GM19324 (cell line): ENCODE results near the gene CTDSPL.
"Not testable (repeated sequence)": the region's sequence is repeated elsewhere in the genome, so short reads cannot be mapped to it uniquely, and the experiment has no call there.

Experiments used
- ATAC-seq: cut with Tn5 transposase; IDR thresholded peaks from one replicate; pipeline ENCODE4 v1.9.1; 2021; ENCODE audit warnings: mild to moderate bottlenecking, moderate library complexity; ENCODE audit not compliant: unreplicated experiment, low FRiP score

CTDSPL gene

DNA sequence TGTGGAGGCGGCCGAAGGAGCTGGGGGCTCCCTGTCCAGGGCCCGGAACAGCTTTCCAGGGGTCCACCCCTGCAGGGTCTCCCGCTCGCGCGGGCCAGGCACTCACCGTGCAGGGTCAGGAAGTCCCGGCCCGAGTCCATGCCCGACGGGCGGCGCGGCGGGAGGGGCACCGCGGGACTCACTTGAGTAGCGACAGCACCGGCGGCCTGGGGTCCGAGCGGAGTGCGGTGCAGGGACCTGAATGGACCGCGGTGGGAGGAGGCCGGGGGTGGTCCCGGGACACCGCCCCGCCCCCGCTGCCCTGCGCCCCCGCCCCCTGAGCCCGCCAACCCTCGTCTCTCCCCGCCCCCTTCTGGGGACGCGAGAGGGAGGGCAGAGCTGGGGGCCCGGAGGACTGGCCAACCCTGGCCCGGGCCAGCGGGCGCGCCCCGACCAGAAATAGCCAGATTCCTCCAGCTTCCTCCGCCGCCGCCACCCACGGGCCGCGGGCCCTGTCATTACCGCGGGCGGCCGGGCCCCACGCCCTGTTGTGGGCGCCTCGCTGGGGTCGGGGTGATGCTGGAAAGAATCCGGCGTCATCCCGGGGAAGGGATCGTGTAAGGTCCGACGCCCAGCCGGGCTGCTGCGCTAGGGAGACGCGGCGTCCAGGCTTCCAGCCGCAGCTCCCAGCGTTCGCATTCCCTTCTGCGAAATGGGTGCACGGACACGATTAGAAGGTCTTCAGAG, 167.9 kb downstream of the CTDSPL start, which contains the start of gene PLCD1:
TSS of gene PLCD1 (minus strand) at position 243 of the 726 bp plus-strand sequence. CDS start at position 140, 103 bp downstream.
- no peak for ATAC-seq

DNA sequence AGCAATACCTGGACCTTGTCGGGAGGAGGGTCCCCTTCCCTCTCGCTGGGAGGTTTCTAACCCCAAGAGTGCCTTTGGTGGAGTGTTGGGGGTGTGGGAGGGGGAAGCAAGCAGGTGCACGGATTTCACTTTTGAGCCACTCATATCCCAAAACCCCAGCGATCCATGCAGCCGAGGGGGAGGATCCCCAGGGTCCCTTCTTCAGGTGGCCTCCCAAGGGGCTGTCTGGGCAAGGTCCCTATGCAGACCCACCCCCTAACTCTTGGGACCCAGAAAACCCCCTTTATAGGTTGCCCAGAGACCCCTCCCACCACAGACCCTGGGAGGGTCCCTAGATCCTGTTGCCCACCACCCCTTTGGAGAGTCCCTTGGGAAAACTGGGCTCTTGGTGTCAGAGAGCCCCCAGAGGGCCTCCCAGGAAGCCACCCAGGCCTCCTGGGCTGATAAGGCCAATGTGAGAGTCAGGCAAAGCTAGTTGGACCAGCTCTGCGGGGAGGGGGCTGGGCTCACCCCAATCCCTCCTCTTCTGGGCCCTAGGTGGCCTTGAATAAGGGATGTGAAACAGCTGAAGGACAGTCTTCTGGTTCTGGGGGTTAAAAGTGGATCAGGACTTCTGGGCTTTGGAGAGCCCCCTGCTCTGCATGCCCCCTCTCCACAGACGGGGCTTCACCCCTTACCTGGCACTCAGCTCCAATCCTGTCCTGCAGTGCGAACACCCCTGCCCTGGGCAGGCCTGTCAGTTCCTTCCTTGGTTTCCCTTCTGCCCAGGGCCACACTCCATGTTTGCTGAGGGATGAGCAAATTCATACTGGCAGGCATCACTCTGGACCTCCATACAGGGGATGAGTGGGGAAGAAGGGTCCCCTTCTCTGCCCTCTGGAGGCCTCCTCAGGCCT, 168.7 kb downstream of the CTDSPL start:
- no peak for ATAC-seq

DNA sequence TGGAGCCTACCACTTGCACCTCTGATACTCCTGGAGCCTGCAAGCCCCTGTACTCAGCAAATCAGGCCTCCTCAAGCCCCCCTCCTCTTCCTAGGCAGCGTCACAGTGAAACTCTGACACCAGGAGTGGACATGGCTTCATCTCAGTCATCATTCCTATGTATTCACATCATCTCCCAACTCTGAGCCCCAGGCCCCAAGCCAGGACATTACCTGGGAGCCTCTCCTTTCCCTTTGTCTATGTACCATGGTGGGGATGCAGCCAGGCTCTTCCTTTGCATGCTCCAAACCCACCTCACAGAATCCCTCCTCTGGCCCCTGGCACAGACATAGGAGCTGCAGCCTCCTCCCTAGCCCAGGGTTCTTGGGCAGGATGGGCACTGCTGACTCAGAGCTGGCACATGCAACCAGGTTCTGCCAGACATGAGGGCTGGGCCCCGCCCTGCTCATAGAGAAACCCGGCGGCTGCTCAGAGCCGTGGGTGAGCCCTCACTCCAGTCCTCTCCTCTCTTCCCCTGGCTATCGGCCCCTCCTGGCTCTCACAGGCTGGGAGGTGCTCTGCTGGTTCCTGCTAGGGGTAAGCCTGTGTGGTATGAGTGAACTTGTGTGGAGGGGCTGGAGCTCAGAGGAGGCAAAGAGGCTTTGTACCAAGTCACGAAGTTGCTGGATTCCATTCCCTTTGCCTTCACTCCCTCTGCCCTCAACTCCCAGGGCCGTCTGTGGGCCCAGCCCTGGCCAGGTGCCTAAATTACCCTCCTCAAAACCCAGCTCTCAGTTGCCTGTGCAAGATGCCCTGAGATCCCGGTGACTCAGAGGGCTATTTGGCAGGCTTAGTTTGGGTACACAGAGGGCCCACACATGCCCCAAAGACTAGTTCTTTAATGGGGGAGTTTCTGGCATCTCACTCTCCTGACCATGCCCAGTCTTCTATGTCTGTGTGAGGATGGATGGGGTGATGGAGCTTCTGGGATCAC, 169.6 kb downstream of the CTDSPL start:
- ATAC-seq, result no peak

DNA sequence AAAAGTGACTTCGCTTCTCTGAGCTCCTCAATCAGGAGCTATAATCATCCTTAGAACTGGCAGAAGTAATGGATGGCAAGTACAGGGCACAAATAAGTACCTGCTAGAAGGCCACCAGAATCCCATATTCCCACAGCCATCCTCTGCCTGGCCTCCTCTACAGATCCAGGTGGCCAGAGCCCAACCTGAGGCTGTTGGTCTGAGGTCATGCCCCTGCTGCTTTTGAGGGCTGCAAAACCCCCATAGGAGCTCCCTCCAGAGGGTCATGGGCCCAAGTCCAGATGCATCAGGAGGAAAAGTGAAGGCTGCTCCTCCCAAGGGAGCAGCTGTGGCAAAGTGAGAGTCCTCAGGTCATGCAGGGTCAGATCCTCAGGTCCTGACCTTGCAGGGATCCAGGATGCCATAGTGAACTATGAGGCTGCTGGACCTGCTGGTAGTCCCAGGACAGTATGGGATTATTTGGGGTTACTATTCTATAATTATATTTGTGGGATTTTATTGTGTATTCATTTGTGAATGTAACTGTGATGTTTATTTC, 170.7 kb downstream of the CTDSPL start:
- no peak for ATAC-seq

- not testable (repeated sequence) for ATAC-seq
These were observed 171.9 kb downstream of the CTDSPL start for GRCh38 chr3:38033586-38033985.
